Astrocyte of the spinal cord (primary cell): ENCODE data around the gene STX4.

Source experiments
- DNase-seq: peaks from one replicate; pipeline ENCODE4 v3.0.0; 2011; ENCODE audit warnings: low read depth, low spot score
- H3K4me3 ChIP-seq: 2 replicates; pipeline ENCODE4 v1.5.1; 2011; ENCODE audit warnings: low read depth, mild to moderate bottlenecking, low read length, moderate library complexity
- in situ Hi-C: cut with HindIII; loops from 2 replicates; pipeline ENCODE4 v1.10.0; 2017; ENCODE audit warnings: low sequenced_read_pairs
- TF ChIP-seq, protein P1 (sequence below): IDR thresholded peaks from 2 replicates; pipeline ENCODE4 v1.5.1; 2012; ENCODE audit warnings: low read depth, mild to moderate bottlenecking, low read length, inconsistent platforms

The STX4 gene

DNA sequence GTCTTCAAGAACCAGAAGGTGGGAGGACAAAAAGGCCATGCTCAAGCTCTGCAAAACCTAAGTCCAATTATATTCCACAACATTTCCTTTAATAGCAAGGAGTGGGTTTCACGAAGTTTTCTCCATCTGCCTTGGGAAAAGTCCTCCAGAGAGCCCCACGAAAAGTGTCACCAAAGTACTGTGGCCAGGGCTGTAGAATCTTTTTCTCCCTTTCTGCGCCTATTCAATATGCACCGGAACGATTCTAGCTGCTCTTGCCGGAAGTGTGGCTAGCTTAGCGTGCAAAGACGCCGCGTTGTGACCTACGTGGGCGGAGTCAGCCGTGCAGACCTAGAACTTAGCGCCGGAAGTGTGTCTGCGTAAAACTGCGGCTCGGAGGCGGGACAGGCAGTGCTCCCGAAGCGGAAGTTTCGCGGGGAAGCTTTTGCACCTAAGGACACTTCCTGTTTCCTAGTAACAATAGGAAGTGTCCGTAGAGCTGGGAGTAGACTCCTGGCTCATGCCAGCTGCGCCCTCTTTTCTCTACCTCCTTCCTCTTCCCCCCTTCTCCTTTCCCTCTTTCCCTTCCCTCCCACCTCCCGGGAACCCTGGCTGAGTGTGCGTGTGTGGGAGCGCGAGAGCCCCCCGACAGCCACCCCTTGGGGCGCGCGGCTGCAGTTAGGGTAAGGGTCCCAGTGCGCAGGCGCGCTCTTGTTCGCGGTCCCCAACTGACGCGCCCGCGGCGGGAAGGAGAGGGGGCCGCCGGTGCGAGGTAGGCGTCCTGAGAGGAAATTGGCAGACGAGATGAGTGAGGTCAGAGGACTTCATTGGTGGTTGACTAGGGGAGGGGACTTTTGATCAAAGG lies 40.8 kb downstream of the STX4 start, which contains the start of the genes ZNF646 and ZNF668:
ZNF646 (plus strand) TSS at position 453 of the 844 bp plus-strand sequence. CDS start 1,903 bp downstream, outside the sequence.
ZNF668 (minus strand) TSS at position 271 of the 844 bp plus-strand sequence. CDS start 9,781 bp downstream, outside the sequence.
- TF ChIP-seq, protein P1, sequence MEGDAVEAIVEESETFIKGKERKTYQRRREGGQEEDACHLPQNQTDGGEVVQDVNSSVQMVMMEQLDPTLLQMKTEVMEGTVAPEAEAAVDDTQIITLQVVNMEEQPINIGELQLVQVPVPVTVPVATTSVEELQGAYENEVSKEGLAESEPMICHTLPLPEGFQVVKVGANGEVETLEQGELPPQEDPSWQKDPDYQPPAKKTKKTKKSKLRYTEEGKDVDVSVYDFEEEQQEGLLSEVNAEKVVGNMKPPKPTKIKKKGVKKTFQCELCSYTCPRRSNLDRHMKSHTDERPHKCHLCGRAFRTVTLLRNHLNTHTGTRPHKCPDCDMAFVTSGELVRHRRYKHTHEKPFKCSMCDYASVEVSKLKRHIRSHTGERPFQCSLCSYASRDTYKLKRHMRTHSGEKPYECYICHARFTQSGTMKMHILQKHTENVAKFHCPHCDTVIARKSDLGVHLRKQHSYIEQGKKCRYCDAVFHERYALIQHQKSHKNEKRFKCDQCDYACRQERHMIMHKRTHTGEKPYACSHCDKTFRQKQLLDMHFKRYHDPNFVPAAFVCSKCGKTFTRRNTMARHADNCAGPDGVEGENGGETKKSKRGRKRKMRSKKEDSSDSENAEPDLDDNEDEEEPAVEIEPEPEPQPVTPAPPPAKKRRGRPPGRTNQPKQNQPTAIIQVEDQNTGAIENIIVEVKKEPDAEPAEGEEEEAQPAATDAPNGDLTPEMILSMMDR: no peak
- peak; percentile 99 for DNase-seq
- H3K4me3 ChIP-seq: peak within 1 kb of the TSS; percentile 67
- in situ Hi-C loops: no loop called here

DNA sequence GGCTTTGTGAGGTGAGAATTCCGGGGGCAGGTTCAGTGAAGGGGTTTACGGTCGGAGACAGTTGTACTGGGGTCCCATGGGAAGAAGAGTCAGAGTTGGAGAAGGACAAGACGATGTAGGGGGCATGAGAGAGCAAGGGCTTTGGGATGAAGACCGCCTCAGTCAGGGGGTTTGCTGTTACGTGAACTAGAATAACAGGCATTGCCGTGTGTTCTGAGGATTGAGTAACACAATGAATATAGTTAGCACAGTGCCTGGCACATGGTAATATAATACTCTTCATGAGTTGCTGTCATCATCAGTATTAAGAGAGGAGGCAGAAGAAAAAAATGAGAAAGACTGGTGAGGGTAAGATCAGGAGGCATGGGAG lies 41.4 kb downstream of the STX4 start:
- in situ Hi-C loops: no loop called here
- no peak for DNase-seq
- TF ChIP-seq, protein P1: no peak
- H3K4me3 ChIP-seq: peak overlapping the region; percentile 67

DNA sequence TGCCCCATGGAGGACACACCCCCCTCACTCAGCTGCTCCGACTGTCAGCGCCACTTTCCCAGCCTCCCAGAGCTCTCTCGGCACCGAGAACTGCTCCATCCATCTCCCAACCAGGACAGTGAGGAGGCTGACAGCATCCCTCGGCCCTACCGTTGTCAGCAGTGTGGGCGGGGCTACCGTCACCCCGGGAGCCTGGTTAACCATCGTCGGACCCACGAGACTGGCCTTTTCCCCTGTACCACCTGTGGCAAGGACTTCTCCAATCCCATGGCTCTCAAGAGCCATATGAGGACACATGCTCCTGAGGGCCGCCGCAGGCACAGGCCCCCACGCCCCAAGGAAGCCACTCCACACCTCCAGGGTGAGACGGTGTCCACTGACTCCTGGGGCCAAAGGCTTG lies 43.0 kb downstream of the STX4 start:
- TF ChIP-seq, protein P1: no peak
- in situ Hi-C loops: no loop called here
- no peak for DNase-seq
- H3K4me3 ChIP-seq: no peak overlapping the region

DNA sequence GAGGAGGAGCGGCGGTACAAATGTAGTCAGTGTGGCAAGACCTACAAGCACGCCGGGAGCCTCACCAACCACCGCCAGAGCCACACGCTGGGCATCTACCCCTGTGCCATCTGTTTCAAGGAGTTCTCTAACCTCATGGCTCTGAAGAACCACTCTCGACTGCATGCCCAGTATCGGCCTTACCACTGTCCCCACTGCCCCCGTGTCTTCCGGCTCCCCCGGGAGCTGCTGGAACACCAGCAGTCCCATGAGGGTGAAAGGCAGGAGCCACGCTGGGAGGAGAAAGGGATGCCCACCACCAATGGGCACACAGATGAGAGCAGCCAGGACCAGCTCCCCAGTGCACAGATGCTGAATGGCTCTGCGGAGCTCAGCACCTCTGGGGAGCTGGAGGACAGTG lies 43.7 kb downstream of the STX4 start:
- in situ Hi-C loops: no loop called here
- no peak for DNase-seq

DNA sequence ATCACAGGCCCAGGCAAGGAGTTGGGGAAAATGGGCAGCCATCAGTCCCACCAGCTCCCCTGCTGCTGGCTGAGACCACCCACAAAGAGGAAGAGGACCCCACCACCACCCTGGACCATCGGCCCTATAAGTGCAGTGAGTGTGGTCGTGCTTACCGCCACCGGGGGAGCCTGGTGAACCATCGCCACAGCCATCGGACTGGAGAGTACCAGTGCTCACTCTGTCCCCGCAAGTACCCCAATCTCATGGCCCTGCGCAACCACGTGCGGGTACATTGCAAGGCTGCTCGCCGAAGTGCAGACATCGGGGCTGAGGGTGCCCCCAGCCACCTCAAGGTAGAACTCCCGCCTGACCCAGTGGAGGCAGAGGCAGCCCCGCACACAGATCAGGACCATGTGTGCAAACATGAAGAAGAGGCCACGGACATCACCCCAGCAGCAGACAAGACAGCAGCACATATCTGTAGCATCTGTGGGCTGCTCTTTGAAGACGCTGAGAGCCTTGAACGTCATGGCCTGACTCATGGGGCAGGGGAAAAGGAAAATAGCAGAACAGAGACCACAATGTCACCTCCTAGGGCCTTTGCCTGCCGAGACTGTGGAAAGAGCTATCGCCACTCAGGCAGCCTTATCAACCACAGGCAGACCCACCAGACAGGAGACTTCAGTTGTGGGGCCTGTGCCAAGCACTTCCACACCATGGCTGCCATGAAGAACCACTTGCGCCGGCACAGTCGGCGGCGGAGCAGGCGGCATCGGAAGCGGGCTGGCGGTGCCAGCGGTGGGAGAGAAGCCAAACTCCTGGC lies 44.4 kb downstream of the STX4 start:
- TF ChIP-seq, protein P1: peak; percentile 4
- no peak for DNase-seq
- in situ Hi-C loops: no loop called here
- H3K4me3 ChIP-seq: no peak overlapping the region

More for the DNA sequence above, 43.7 kb downstream of the STX4 start:
- no peak overlapping the region for H3K4me3 ChIP-seq
- TF ChIP-seq, protein P1: no peak

DNA sequence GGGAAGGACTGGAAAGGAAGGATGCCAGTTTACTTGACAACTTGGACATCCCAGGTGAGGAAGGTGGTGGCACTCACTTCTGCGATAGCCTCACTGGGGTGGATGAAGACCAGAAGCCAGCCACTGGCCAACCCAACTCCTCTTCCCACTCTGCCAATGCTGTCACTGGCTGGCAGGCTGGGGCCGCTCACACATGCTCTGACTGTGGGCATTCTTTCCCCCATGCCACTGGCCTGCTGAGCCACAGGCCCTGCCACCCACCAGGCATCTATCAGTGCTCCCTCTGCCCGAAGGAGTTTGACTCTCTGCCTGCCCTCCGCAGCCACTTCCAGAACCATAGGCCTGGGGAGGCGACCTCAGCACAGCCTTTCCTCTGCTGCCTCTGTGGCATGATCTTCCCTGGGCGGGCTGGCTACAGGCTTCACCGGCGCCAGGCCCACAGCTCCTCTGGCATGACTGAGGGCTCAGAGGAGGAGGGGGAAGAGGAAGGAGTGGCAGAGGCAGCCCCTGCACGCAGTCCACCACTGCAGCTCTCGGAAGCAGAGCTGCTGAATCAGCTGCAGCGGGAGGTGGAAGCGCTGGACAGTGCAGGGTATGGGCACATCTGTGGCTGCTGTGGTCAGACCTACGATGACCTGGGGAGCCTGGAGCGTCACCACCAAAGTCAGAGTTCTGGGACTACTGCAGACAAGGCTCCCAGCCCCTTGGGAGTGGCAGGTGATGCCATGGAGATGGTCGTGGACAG lies 45.4 kb downstream of the STX4 start:
- TF ChIP-seq, protein P1: no peak
- DNase-seq: no peak
- no peak overlapping the region for H3K4me3 ChIP-seq
- in situ Hi-C loops: no loop called here
